Measurements from ENCODE around the gene LRATD1.

GRCh38 chr2:14626873-14627272 lies 5.6 kb upstream of the LRATD1 start:
- TF ChIP-seq, protein P1, sequence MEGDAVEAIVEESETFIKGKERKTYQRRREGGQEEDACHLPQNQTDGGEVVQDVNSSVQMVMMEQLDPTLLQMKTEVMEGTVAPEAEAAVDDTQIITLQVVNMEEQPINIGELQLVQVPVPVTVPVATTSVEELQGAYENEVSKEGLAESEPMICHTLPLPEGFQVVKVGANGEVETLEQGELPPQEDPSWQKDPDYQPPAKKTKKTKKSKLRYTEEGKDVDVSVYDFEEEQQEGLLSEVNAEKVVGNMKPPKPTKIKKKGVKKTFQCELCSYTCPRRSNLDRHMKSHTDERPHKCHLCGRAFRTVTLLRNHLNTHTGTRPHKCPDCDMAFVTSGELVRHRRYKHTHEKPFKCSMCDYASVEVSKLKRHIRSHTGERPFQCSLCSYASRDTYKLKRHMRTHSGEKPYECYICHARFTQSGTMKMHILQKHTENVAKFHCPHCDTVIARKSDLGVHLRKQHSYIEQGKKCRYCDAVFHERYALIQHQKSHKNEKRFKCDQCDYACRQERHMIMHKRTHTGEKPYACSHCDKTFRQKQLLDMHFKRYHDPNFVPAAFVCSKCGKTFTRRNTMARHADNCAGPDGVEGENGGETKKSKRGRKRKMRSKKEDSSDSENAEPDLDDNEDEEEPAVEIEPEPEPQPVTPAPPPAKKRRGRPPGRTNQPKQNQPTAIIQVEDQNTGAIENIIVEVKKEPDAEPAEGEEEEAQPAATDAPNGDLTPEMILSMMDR (IDR thresholded peaks at IDR 0.05), result no peak
- no peak for TF ChIP-seq POLR2A (IDR thresholded peaks at IDR 0.05)
